Hepatocyte (in vitro differentiated cells): ENCODE measurements around the gene OR2A5. TPM values are rescaled to one million over a fixed set of nuclear protein-coding genes. Genes with fewer than 3 reads are reported as not detected.
"Not testable (repeated sequence)": the region's sequence is repeated elsewhere in the genome, so short reads cannot be mapped to it uniquely, and the experiment has no call there.

Experiments used
- DNase-seq: peaks from one replicate; pipeline ENCODE4 v3.0.0-alpha.2; 2016; ENCODE audit warnings: low spot score
- H2AFZ ChIP-seq: fragments of 200-600 bp; sonication (generic); 2 replicates; pipeline ENCODE4 v1.6.0; 2016; ENCODE audit warnings: antibody characterized with exemption, mild to moderate bottlenecking
- H3K27ac ChIP-seq: fragments of 200-600 bp; sonication (generic); 2 replicates; pipeline ENCODE4 v1.5.1; 2016; ENCODE audit warnings: mild to moderate bottlenecking
- H3K27me3 ChIP-seq: fragments of 200-600 bp; sonication (generic); 2 replicates; pipeline ENCODE4 v1.6.1; 2016
- H3K36me3 ChIP-seq: fragments of 200-600 bp; sonication (generic); replicated peaks from 2 replicates; pipeline ENCODE4 v1.5.1; 2016; ENCODE audit warnings: low read depth; ENCODE audit not compliant: insufficient read depth
- H3K4me1 ChIP-seq: fragments of 200-600 bp; sonication (generic); 2 replicates; pipeline ENCODE4 v1.5.1; 2016; ENCODE audit warnings: mild to moderate bottlenecking, moderate library complexity; ENCODE audit not compliant: insufficient read depth
- H3K4me2 ChIP-seq: fragments of 200-600 bp; sonication (generic); 2 replicates; pipeline ENCODE4 v1.6.0; 2016
- H3K4me3 ChIP-seq: fragments of 200-600 bp; sonication (generic); 2 replicates; pipeline ENCODE4 v1.5.1; 2016; ENCODE audit warnings: mild to moderate bottlenecking
- H3K79me2 ChIP-seq: fragments of 200-600 bp; sonication (generic); 2 replicates; pipeline ENCODE4 v1.6.0; 2017; ENCODE audit warnings: mild to moderate bottlenecking
- H3K9me2 ChIP-seq: fragments of 200-600 bp; sonication (generic); replicated peaks from 2 replicates; pipeline ENCODE4 v1.6.0; 2017; ENCODE audit warnings: mild to moderate bottlenecking; ENCODE audit not compliant: insufficient read depth
- H3K9me3 ChIP-seq: fragments of 200-600 bp; sonication (generic); 2 replicates; pipeline ENCODE4 v1.5.1; 2016; ENCODE audit warnings: low read depth, mild to moderate bottlenecking
- H4K20me1 ChIP-seq: fragments of 200-600 bp; sonication (generic); 2 replicates; pipeline ENCODE4 v1.6.0; 2016; ENCODE audit warnings: mild to moderate bottlenecking; ENCODE audit not compliant: insufficient read depth, poor library complexity, severe bottlenecking
- CTCF ChIP-seq: fragments of 200-600 bp; sonication (generic); IDR thresholded peaks from 2 replicates; pipeline ENCODE4 v1.5.1; 2016; ENCODE audit warnings: antibody characterized with exemption, mild to moderate bottlenecking; ENCODE audit not compliant: poor library complexity
- EZH2 ChIP-seq: fragments of 200-600 bp; sonication (generic); IDR thresholded peaks from 2 replicates; pipeline ENCODE4 v1.6.1; 2016; ENCODE audit warnings: antibody characterized with exemption, mild to moderate bottlenecking, borderline replicate concordance
- EZH2phosphoT487 ChIP-seq: fragments of 200-600 bp; sonication (generic); IDR thresholded peaks from one replicate; pipeline ENCODE4 v1.6.1; 2018; ENCODE audit warnings: antibody characterized with exemption, mild to moderate bottlenecking, low read depth, moderate library complexity; ENCODE audit not compliant: unreplicated experiment, severe bottlenecking
- WGBS: methylation state at CpG from one replicate; pipeline ENCODE4 v1.1.6; 2016; ENCODE audit warnings: low lambda C conversion rate; ENCODE audit errors: missing lambda C conversion rate; 5-methylcytosine and 5-hydroxymethylcytosine counted together
- polyA plus RNA-seq: library from polyadenylated mRNA; unstranded; fragments of >200 nt; fragmentation: Nextera tagmentation; extraction: Ambion mirVana; gene quantifications from 2 replicates; pipeline ENCODE4 v1.2.1, GENCODE V29; 2016
- total RNA-seq: library from RNA; depleted of rRNA; stranded (reverse); fragments of >200 nt; gene quantifications from 2 replicates; pipeline ENCODE4 v1.2.3, GENCODE V29; 2014

Gene OR2A5
- total and polyA plus RNA-seq, 2 experiments from 2014 or later, result 0.10 to 0.77 TPM

GRCh38 chr7:144004703-144005102, 44.0 kb upstream of the OR2A5 start:
- H3K27ac ChIP-seq, result no peak overlapping the region
- no peaks in the 10 kb centered on the region for H3K79me2 ChIP-seq
- 87% methylated on average over 5 of the region's 5 CpGs for WGBS
- H2AFZ ChIP-seq, result no peak overlapping the region
- H3K4me2 ChIP-seq, result no peak overlapping the region
- H3K27me3 ChIP-seq, result no peaks in the 10 kb centered on the region
- peaks cover 6% of the 10 kb centered on the region for H3K4me1 ChIP-seq
- no peaks in the 10 kb centered on the region for H4K20me1 ChIP-seq
- H3K36me3 ChIP-seq, result no peaks in the 10 kb centered on the region
- DNase-seq, result no peak
- TF ChIP-seq CTCF, result no peak
- TF ChIP-seq EZH2phosphoT487, result no peak
- no peak for TF ChIP-seq EZH2
- H3K4me3 ChIP-seq, result no peak overlapping the region
- no peaks in the 10 kb centered on the region for H3K9me2 ChIP-seq
- no peaks in the 10 kb centered on the region for H3K9me3 ChIP-seq

GRCh38 chr7:144006029-144006691, 42.6 kb upstream of the OR2A5 start:
- Histone ChIP-seq H3K4me2 (no peak overlapping the region), H3K4me1 (peaks cover 6% of the 10 kb centered on the region), H3K79me2 (no peaks in the 10 kb centered on the region), H4K20me1 (no peaks in the 10 kb centered on the region), H3K36me3 (no peaks in the 10 kb centered on the region), H2AFZ (no peak overlapping the region), H3K4me3 (no peak overlapping the region), H3K27ac (no peak overlapping the region), H3K9me2 (no peaks in the 10 kb centered on the region), H3K9me3 (no peaks in the 10 kb centered on the region), H3K27me3 (no peaks in the 10 kb centered on the region)
- no peak for DNase-seq
- TF ChIP-seq EZH2phosphoT487 (no peak), CTCF (no peak), EZH2 (no peak)
- 33% methylated on average over 1 of the region's 1 CpG for whole genome bisulfite sequencing

GRCh38 chr7:144006692-144007042, 42.1 kb upstream of the OR2A5 start:
- no peak for TF ChIP-seq CTCF
- TF ChIP-seq EZH2phosphoT487, result no peak
- TF ChIP-seq EZH2, result no peak
- Histone ChIP-seq H3K9me3 (no peaks in the 10 kb centered on the region), H3K27me3 (no peaks in the 10 kb centered on the region), H3K79me2 (no peaks in the 10 kb centered on the region), H3K27ac (no peak overlapping the region), H3K36me3 (no peaks in the 10 kb centered on the region), H2AFZ (no peak overlapping the region), H3K4me2 (no peak overlapping the region), H4K20me1 (no peaks in the 10 kb centered on the region), H3K4me1 (peaks cover 6% of the 10 kb centered on the region), H3K9me2 (no peaks in the 10 kb centered on the region), H3K4me3 (no peak overlapping the region)
- WGBS, result 96% methylated on average over 1 of the region's 1 CpG
- DNase-seq, result no peak

- Histone ChIP-seq H3K9me3 (no peaks in the 10 kb centered on the region), H2AFZ (no peak overlapping the region), H3K4me2 (no peak overlapping the region), H3K36me3 (no peaks in the 10 kb centered on the region), H3K9me2 (no peaks in the 10 kb centered on the region), H3K79me2 (no peaks in the 10 kb centered on the region), H3K4me1 (peaks cover 6% of the 10 kb centered on the region), H4K20me1 (no peaks in the 10 kb centered on the region), H3K4me3 (no peak overlapping the region), H3K27me3 (no peaks in the 10 kb centered on the region), H3K27ac (no peak overlapping the region)
- 74% methylated on average over 2 of the region's 2 CpGs for WGBS
- DNase-seq, result no peak
- TF ChIP-seq CTCF (no peak), EZH2 (no peak), EZH2phosphoT487 (no peak)
Observed at GRCh38 chr7:144009361-144009760, 39.4 kb upstream of the OR2A5 start.

GRCh38 chr7:144010061-144010460, 38.7 kb upstream of the OR2A5 start:
- DNase-seq, H2AFZ ChIP-seq, H3K27me3 ChIP-seq, H3K79me2 ChIP-seq, H3K9me3 ChIP-seq, H3K36me3 ChIP-seq, H3K4me2 ChIP-seq, H3K9me2 ChIP-seq, H3K4me3 ChIP-seq, H4K20me1 ChIP-seq, H3K27ac ChIP-seq, H3K4me1 ChIP-seq: not testable (repeated sequence)
